Measurements from ENCODE around the gene CACNA1H. TPM values are rescaled to one million over a fixed set of nuclear protein-coding genes. Genes with fewer than 3 reads are reported as not detected.
"Not testable (repeated sequence)": the region's sequence is repeated elsewhere in the genome, so short reads cannot be mapped to it uniquely, and the experiment has no call there.

CACNA1H gene
- total and polyA plus RNA-seq, 7 experiments from 2014 or later: 0.31 to 8.8 (median 2.2) TPM

- no peak overlapping the region for H3K27ac ChIP-seq (ENCODE audit: low read depth, low read length)
- H3K4me1 Mint-ChIP-seq: peaks cover 0 to 3% (median 0%) of the 10 kb centered on the region in 7 donors
- no peaks in the 10 kb centered on the region for H3K4me1 ChIP-seq (ENCODE audit: control insufficient read depth in 2 of 2, insufficient read depth in 2 of 2, low read length in 2 of 2)
- ATAC-seq (no peak), DNase-seq (no peak)
- H3K27me3 Mint-ChIP-seq: no peaks in the 10 kb centered on the region
- peaks cover 0 to 5% (median 0%) of the 10 kb centered on the region in 11 donors for H3K9me3 Mint-ChIP-seq
- H3K4me3 Mint-ChIP-seq: no peak overlapping the region
- no peaks in the 10 kb centered on the region for H3K36me3 ChIP-seq (ENCODE audit: control insufficient read depth in 2 of 3, insufficient read depth in 3 of 3, low read length in 3 of 3)
- H3K36me3 Mint-ChIP-seq: no peaks in the 10 kb centered on the region
- POLR2A ChIA-PET: no interaction called here
- H3K4me3 ChIP-seq (ENCODE audit: low read length): no peak overlapping the region
- CTCF ChIA-PET: no interaction called here
- H3K27ac Mint-ChIP-seq: no peak overlapping the region
- H3K9me3 ChIP-seq (ENCODE audit: control insufficient read depth in 2 of 3, low read length in 3 of 3): no peaks in the 10 kb centered on the region
- intact Hi-C loops (cut with micrococcal nuclease): no loop called here
- no peaks in the 10 kb centered on the region for H3K27me3 ChIP-seq (ENCODE audit: control insufficient read depth in 2 of 2, insufficient read depth in 2 of 2, low read length in 2 of 2)
These were observed 45.3 kb downstream of the CACNA1H start for GRCh38 chr16:1198194-1198593.

- H3K36me3 ChIP-seq (ENCODE audit: control insufficient read depth in 2 of 3, insufficient read depth in 3 of 3, low read length in 3 of 3); ATAC-seq; H3K9me3 ChIP-seq (ENCODE audit: control insufficient read depth in 2 of 3, low read length in 3 of 3); H3K27me3 Mint-ChIP-seq; H3K4me3 Mint-ChIP-seq; DNase-seq; H3K9me3 Mint-ChIP-seq; POLR2A ChIA-PET; H3K27me3 ChIP-seq (ENCODE audit: control insufficient read depth in 2 of 2, insufficient read depth in 2 of 2, low read length in 2 of 2); H3K27ac ChIP-seq (ENCODE audit: low read depth, low read length); H3K36me3 Mint-ChIP-seq; CTCF ChIA-PET; H3K4me3 ChIP-seq (ENCODE audit: low read length); intact Hi-C loops (cut with micrococcal nuclease); H3K4me1 Mint-ChIP-seq; H3K27ac Mint-ChIP-seq; H3K4me1 ChIP-seq (ENCODE audit: control insufficient read depth in 2 of 2, insufficient read depth in 2 of 2, low read length in 2 of 2): not testable (repeated sequence)
These were observed 45.9 kb downstream of the CACNA1H start for GRCh38 chr16:1198671-1199346.

- H3K27me3 ChIP-seq (ENCODE audit: control insufficient read depth in 2 of 2, insufficient read depth in 2 of 2, low read length in 2 of 2): no peaks in the 10 kb centered on the region
- intact Hi-C loops (cut with micrococcal nuclease): no loop called here
- Mint-ChIP-seq H3K4me1 (peaks cover 0 to 3% (median 0%) of the 10 kb centered on the region in 7 donors), H3K9me3 (peaks cover 0 to 5% (median 0%) of the 10 kb centered on the region in 11 donors), H3K27ac (peak overlapping the region in 2 of 9 donors; percentile 51 to 64), H3K27me3 (no peaks in the 10 kb centered on the region), H3K36me3 (no peaks in the 10 kb centered on the region), H3K4me3 (no peak overlapping the region)
- H3K9me3 ChIP-seq (ENCODE audit: control insufficient read depth in 2 of 3, low read length in 3 of 3): no peaks in the 10 kb centered on the region
- H3K36me3 ChIP-seq (ENCODE audit: control insufficient read depth in 2 of 3, insufficient read depth in 3 of 3, low read length in 3 of 3): no peaks in the 10 kb centered on the region
- no peak overlapping the region for H3K27ac ChIP-seq (ENCODE audit: low read depth, low read length)
- H3K4me3 ChIP-seq (ENCODE audit: low read length): no peak overlapping the region
- ChIA-PET POLR2A (no interaction called here), CTCF (no interaction called here)
- H3K4me1 ChIP-seq (ENCODE audit: control insufficient read depth in 2 of 2, insufficient read depth in 2 of 2, low read length in 2 of 2): no peaks in the 10 kb centered on the region
- ATAC-seq: no peak
- DNase-seq: no peak
These were observed 46.6 kb downstream of the CACNA1H start for GRCh38 chr16:1199347-1200013.

DNA sequence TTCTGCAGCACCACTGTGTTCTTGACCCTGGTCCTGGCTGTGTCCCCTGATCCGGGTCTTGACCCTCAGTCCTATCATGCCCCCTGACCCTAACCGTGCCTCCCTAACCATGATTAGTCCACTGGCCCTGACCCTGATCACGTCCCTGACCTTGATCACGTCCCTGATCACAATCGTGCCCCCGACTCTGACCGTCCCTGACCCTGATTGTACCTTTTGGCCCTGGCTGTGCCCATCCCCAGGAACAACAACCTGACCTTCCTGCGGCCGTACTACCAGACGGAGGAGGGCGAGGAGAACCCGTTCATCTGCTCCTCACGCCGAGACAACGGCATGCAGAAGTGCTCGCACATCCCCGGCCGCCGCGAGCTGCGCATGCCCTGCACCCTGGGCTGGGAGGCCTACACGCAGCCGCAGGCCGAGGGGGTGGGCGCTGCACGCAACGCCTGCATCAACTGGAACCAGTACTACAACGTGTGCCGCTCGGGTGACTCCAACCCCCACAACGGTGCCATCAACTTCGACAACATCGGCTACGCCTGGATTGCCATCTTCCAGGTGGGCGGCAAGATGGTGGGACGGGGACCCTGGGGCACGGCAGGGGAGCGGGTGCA lies 47.2 kb downstream of the CACNA1H start:
- H3K36me3 ChIP-seq (ENCODE audit: control insufficient read depth in 2 of 3, insufficient read depth in 3 of 3, low read length in 3 of 3): no peaks in the 10 kb centered on the region
- Mint-ChIP-seq H3K4me3 (no peak overlapping the region), H3K27me3 (no peaks in the 10 kb centered on the region), H3K27ac (peak overlapping the region in 2 of 9 donors; percentile 51 to 64), H3K4me1 (peaks cover 0 to 2% (median 0%) of the 10 kb centered on the region in 7 donors), H3K9me3 (peaks cover 0 to 5% (median 0%) of the 10 kb centered on the region in 11 donors), H3K36me3 (no peaks in the 10 kb centered on the region)
- ChIA-PET POLR2A (no interaction called here), CTCF (no interaction called here)
- no peak for DNase-seq
- H3K4me3 ChIP-seq (ENCODE audit: low read length): no peak overlapping the region
- no peaks in the 10 kb centered on the region for H3K4me1 ChIP-seq (ENCODE audit: control insufficient read depth in 2 of 2, insufficient read depth in 2 of 2, low read length in 2 of 2)
- no peaks in the 10 kb centered on the region for H3K27me3 ChIP-seq (ENCODE audit: control insufficient read depth in 2 of 2, insufficient read depth in 2 of 2, low read length in 2 of 2)
- ATAC-seq: no peak
- no peaks in the 10 kb centered on the region for H3K9me3 ChIP-seq (ENCODE audit: control insufficient read depth in 2 of 3, low read length in 3 of 3)
- intact Hi-C loops (cut with micrococcal nuclease): no loop called here
- H3K27ac ChIP-seq (ENCODE audit: low read depth, low read length): no peak overlapping the region

DNA sequence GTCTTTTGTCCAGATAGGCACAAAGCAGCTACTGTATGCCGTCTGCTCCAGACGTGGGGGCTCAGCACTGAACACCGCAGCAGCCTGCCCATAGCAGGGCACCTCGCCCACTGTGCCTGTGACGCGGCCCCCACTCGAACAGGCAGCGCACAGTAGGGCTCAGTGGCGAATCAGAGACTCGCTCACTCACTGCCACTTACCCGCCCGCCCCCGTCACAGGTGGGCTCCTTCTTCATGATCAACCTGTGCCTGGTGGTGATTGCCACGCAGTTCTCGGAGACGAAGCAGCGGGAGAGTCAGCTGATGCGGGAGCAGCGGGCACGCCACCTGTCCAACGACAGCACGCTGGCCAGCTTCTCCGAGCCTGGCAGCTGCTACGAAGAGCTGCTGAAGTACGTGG lies 48.5 kb downstream of the CACNA1H start:
- CTCF ChIA-PET: interaction anchor here (0.6 kb wide), 1 partner anchor 802 kb away, joined by 3 read pairs; no protein-coding TSS in a partner anchor
- H3K4me1 ChIP-seq (ENCODE audit: control insufficient read depth in 2 of 2, insufficient read depth in 2 of 2, low read length in 2 of 2): no peaks in the 10 kb centered on the region
- H3K27me3 Mint-ChIP-seq: no peaks in the 10 kb centered on the region
- peaks cover 0 to 5% (median 0%) of the 10 kb centered on the region in 11 donors for H3K9me3 Mint-ChIP-seq
- H3K4me1 Mint-ChIP-seq: peaks cover 0 to 1% (median 0%) of the 10 kb centered on the region in 7 donors
- no peaks in the 10 kb centered on the region for H3K27me3 ChIP-seq (ENCODE audit: control insufficient read depth in 2 of 2, insufficient read depth in 2 of 2, low read length in 2 of 2)
- ATAC-seq (no peak), DNase-seq (no peak)
- no peaks in the 10 kb centered on the region for H3K36me3 Mint-ChIP-seq
- no peak overlapping the region for H3K4me3 Mint-ChIP-seq
- no peak overlapping the region for H3K27ac ChIP-seq (ENCODE audit: low read depth, low read length)
- POLR2A ChIA-PET: no interaction called here
- H3K9me3 ChIP-seq (ENCODE audit: control insufficient read depth in 2 of 3, low read length in 3 of 3): no peaks in the 10 kb centered on the region
- no peaks in the 10 kb centered on the region for H3K36me3 ChIP-seq (ENCODE audit: control insufficient read depth in 2 of 3, insufficient read depth in 3 of 3, low read length in 3 of 3)
- no peak overlapping the region for H3K4me3 ChIP-seq (ENCODE audit: low read length)
- no peak overlapping the region for H3K27ac Mint-ChIP-seq
- intact Hi-C loops (cut with micrococcal nuclease): no loop called here

GRCh38 chr16:1202274-1202673 lies 49.4 kb downstream of the CACNA1H start:
- Mint-ChIP-seq H3K27me3 (no peaks in the 10 kb centered on the region), H3K9me3 (peaks cover 0 to 5% (median 0%) of the 10 kb centered on the region in 11 donors), H3K27ac (no peak overlapping the region), H3K4me1 (no peaks in the 10 kb centered on the region), H3K36me3 (no peaks in the 10 kb centered on the region), H3K4me3 (no peak overlapping the region)
- H3K9me3 ChIP-seq (ENCODE audit: control insufficient read depth in 2 of 3, low read length in 3 of 3): no peaks in the 10 kb centered on the region
- no peak overlapping the region for H3K27ac ChIP-seq (ENCODE audit: low read depth, low read length)
- H3K36me3 ChIP-seq (ENCODE audit: control insufficient read depth in 2 of 3, insufficient read depth in 3 of 3, low read length in 3 of 3): no peaks in the 10 kb centered on the region
- CTCF ChIA-PET: no interaction called here
- DNase-seq: no peak
- POLR2A ChIA-PET: no interaction called here
- H3K27me3 ChIP-seq (ENCODE audit: control insufficient read depth in 2 of 2, insufficient read depth in 2 of 2, low read length in 2 of 2): no peaks in the 10 kb centered on the region
- H3K4me1 ChIP-seq (ENCODE audit: control insufficient read depth in 2 of 2, insufficient read depth in 2 of 2, low read length in 2 of 2): no peaks in the 10 kb centered on the region
- ATAC-seq: no peak
- no peak overlapping the region for H3K4me3 ChIP-seq (ENCODE audit: low read length)
- intact Hi-C loops (cut with micrococcal nuclease): no loop called here

All from naive thymus-derived CD4-positive, alpha-beta T cell (primary cell).